Neutrophil (primary cell): ENCODE measurements around the gene TNNT2.

Experiments used
- H3K27ac ChIP-seq: fragments of 200-600 bp; sonication (generic); 2 replicates; pipeline ENCODE4 v1.5.1; 2016; ENCODE audit warnings: mild to moderate bottlenecking, moderate library complexity
- H3K27me3 ChIP-seq: fragments of 200-600 bp; sonication (generic); 2 replicates; pipeline ENCODE4 v1.6.0; 2016; ENCODE audit warnings: mild to moderate bottlenecking
- H3K36me3 ChIP-seq: fragments of 200-600 bp; sonication (generic); 2 replicates; pipeline ENCODE4 v1.5.1; 2017
- H3K4me1 ChIP-seq, 2 experiments: fragments of 200-600 bp in 1 of 2; sonication (generic) in 1 of 2; 1 replicate in 1 of 2; 2 replicates in 1 of 2; pipeline versions ENCODE4 v1.5.1 to v1.6.1; 2013 to 2016; ENCODE audit warnings: low read depth in 1 of 2, low read length in 1 of 2, mild to moderate bottlenecking in 1 of 2, moderate library complexity in 1 of 2; ENCODE audit not compliant: control insufficient read depth in 1 of 2, insufficient read depth in 1 of 2
- H3K4me3 ChIP-seq, 2 experiments: fragments of 200-600 bp in 1 of 2; sonication (generic) in 1 of 2; 1 replicate in 1 of 2; 2 replicates in 1 of 2; pipeline ENCODE4 v1.5.1; 2013 to 2016; ENCODE audit warnings: low read depth in 1 of 2, low read length in 1 of 2, mild to moderate bottlenecking in 1 of 2, moderate library complexity in 1 of 2
- H3K9me3 ChIP-seq: fragments of 200-600 bp; sonication (generic); 2 replicates; pipeline ENCODE4 v1.5.1; 2016
- TF ChIP-seq, protein P1 (sequence below): fragments of 200-600 bp; sonication (generic); IDR thresholded peaks from 2 replicates; pipeline ENCODE4 v1.5.1; 2016; ENCODE audit warnings: antibody characterized with exemption

TNNT2 gene

DNA sequence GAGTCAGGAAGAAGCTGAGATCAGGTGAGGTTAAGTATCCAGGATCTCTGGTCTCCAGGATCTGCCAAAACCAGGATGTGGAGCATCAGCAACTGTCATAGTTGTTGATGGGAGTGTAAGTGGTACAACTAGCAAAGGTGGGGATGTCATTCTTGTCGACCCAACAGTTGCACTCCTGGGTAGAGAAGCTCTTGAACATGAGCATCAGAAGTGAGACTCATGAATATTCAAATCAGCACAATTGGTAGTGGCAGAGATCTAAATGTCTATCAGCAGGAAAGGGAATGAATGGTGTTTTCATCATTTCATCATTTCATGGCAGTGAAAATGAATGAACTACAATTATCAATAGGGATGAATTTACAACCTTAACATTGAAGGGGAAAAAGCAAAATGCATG is 25.9 kb upstream of the TNNT2 start:
- TF ChIP-seq, protein P1, sequence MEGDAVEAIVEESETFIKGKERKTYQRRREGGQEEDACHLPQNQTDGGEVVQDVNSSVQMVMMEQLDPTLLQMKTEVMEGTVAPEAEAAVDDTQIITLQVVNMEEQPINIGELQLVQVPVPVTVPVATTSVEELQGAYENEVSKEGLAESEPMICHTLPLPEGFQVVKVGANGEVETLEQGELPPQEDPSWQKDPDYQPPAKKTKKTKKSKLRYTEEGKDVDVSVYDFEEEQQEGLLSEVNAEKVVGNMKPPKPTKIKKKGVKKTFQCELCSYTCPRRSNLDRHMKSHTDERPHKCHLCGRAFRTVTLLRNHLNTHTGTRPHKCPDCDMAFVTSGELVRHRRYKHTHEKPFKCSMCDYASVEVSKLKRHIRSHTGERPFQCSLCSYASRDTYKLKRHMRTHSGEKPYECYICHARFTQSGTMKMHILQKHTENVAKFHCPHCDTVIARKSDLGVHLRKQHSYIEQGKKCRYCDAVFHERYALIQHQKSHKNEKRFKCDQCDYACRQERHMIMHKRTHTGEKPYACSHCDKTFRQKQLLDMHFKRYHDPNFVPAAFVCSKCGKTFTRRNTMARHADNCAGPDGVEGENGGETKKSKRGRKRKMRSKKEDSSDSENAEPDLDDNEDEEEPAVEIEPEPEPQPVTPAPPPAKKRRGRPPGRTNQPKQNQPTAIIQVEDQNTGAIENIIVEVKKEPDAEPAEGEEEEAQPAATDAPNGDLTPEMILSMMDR: no peak
- no peaks in the 10 kb centered on the region for H3K9me3 ChIP-seq
- H3K27me3 ChIP-seq: peaks cover 66% of the 10 kb centered on the region
- no peak overlapping the region for H3K4me3 ChIP-seq
- H3K27ac ChIP-seq: no peak overlapping the region
- H3K4me1 ChIP-seq: no peaks in the 10 kb centered on the region
- H3K36me3 ChIP-seq: no peaks in the 10 kb centered on the region

DNA sequence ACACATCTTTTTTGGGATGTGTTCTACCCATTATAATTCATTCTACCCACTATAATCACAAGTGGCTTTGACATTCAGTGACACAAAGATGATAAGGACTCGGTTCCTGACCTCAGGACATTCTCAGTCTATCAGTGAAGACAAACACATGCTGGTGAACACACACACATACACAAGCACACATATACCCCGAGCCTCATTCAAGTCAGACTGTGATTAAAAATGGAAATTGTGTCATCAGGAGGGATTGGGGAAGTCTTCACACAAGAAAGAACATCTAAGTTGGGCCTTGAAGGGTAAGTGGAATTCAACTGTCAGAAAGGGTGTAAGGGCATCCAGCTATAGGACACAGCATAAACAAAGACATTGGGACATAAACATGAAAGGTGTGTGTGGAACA is 24.2 kb upstream of the TNNT2 start:
- no peak overlapping the region for H3K27ac ChIP-seq
- no peak overlapping the region for H3K4me3 ChIP-seq
- H3K27me3 ChIP-seq: peaks cover 83% of the 10 kb centered on the region
- TF ChIP-seq, protein P1: no peak
- H3K9me3 ChIP-seq: no peaks in the 10 kb centered on the region
- H3K36me3 ChIP-seq: no peaks in the 10 kb centered on the region
- no peaks in the 10 kb centered on the region for H3K4me1 ChIP-seq

DNA sequence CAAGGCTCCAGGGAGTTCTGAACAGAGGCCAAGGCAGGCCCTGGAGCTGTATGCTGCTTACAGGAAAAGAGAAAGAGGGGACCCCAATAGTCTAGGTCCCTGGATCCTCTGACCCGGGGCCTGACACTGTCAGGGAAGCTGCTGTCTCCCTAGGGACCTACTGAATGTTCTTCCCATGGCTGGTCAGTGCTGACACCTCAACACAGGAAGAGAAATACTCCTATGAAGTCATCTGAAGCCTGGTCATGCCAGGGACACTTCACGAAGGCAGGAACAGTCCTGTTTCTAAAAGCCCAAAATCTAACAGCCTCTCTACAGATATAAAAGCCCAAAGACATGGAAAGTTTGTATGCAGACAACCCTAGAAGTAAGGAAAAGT is 23.4 kb upstream of the TNNT2 start:
- H3K9me3 ChIP-seq: no peaks in the 10 kb centered on the region
- TF ChIP-seq, protein P1: no peak

DNA sequence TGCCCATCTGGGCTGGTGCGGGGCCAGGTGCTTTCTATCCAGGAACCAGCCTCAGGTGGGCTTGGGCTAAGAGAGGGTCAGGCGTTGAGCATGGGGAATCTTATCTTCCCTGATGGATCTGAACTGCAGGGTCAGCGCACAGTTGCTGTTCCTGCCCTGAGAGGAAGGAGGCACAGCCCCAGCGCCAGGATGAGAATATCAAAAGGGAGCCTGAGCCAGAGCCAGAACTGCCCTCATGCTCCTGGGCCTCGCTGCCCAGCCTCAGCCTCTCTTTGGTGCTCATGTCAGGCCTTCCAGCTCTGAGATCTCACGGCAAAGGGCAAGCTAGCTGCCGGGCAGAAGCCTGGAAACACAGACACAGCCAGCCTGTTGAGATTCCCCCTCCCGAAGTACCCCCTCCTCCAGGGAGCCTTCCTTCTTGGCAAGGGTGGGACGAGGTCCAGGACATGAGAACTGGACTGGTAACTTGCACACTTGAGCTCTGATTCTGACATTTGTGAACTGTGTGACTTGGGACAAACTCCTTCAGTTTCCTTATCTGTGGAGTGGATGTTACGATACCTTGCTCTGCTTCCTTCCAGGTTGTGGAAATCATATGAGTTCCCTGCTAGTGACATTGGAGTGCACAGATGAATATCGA is 22.9 kb upstream of the TNNT2 start:
- Histone ChIP-seq H3K9me3 (no peaks in the 10 kb centered on the region), H3K27me3 (peaks cover 86% of the 10 kb centered on the region), H3K4me3 (no peak overlapping the region), H3K27ac (no peak overlapping the region), H3K36me3 (no peaks in the 10 kb centered on the region), H3K4me1 (no peaks in the 10 kb centered on the region)
- TF ChIP-seq, protein P1: no peak

More for the DNA sequence above, 23.4 kb upstream of the TNNT2 start:
- Histone ChIP-seq H3K4me1 (no peaks in the 10 kb centered on the region), H3K27me3 (peaks cover 86% of the 10 kb centered on the region), H3K36me3 (no peaks in the 10 kb centered on the region), H3K4me3 (no peak overlapping the region), H3K27ac (no peak overlapping the region)

GRCh38 chr1:201399352-201400126 is 22.1 kb upstream of the TNNT2 start:
- Histone ChIP-seq H3K36me3 (no peaks in the 10 kb centered on the region), H3K27me3 (peaks cover 81% of the 10 kb centered on the region)
- TF ChIP-seq, protein P1: no peak

More at GRCh38 chr1:201399352-201400126, 22.1 kb upstream of the TNNT2 start:
- no peak overlapping the region for H3K4me3 ChIP-seq
- no peaks in the 10 kb centered on the region for H3K4me1 ChIP-seq
- no peaks in the 10 kb centered on the region for H3K9me3 ChIP-seq
- H3K27ac ChIP-seq: no peak overlapping the region
